Mesendoderm (in vitro differentiated cells): ENCODE data around the gene BATF3.

ENCODE experiments used
- DNase-seq: peaks from one replicate; pipeline ENCODE4 v3.0.0; 2013
- H2AK5ac ChIP-seq: 2 replicates; pipeline ENCODE4 v1.6.1; 2013; ENCODE audit warnings: low read length, inconsistent platforms
- H2BK120ac ChIP-seq: 2 replicates; pipeline ENCODE4 v1.6.1; 2013; ENCODE audit warnings: low read depth, mild to moderate bottlenecking, low read length, moderate library complexity, mixed read lengths
- H2BK15ac ChIP-seq: replicated peaks from 2 replicates; pipeline ENCODE4 v1.6.1; 2013; ENCODE audit warnings: low read depth, mild to moderate bottlenecking, moderate library complexity
- H2BK5ac ChIP-seq: 2 replicates; pipeline ENCODE4 v1.6.1; 2013; ENCODE audit warnings: low read length, inconsistent platforms
- H3K18ac ChIP-seq: 2 replicates; pipeline ENCODE4 v1.6.1; 2013; ENCODE audit warnings: mild to moderate bottlenecking, low read length, mixed read lengths
- H3K23ac ChIP-seq: one replicate; pipeline ENCODE4 v1.6.1; 2013; ENCODE audit warnings: low read length
- H3K27ac ChIP-seq: 2 replicates; pipeline ENCODE4 v1.5.1; 2013; ENCODE audit warnings: low read depth, mild to moderate bottlenecking, inconsistent platforms, low read length, moderate library complexity
- H3K27me3 ChIP-seq: 2 replicates; pipeline ENCODE4 v1.6.1; 2013; ENCODE audit warnings: low read length, control low read depth, mild to moderate bottlenecking, inconsistent platforms; ENCODE audit not compliant: insufficient read depth, poor library complexity
- H3K36me3 ChIP-seq: 2 replicates; pipeline ENCODE4 v1.6.1; 2013; ENCODE audit warnings: low read length, inconsistent platforms; ENCODE audit not compliant: control insufficient read depth, insufficient read depth
- H3K4ac ChIP-seq: one replicate; pipeline ENCODE4 v1.6.1; 2013; ENCODE audit warnings: low read depth, mild to moderate bottlenecking, low read length, moderate library complexity
- H3K4me1 ChIP-seq: 2 replicates; pipeline ENCODE4 v1.6.1; 2013; ENCODE audit warnings: low read depth, low read length, inconsistent platforms; ENCODE audit not compliant: control insufficient read depth
- H3K4me2 ChIP-seq: 2 replicates; pipeline ENCODE4 v1.6.1; 2013; ENCODE audit warnings: low read length
- H3K4me3 ChIP-seq: 2 replicates; pipeline ENCODE4 v1.5.1; 2013; ENCODE audit warnings: mild to moderate bottlenecking, low read length
- H3K56ac ChIP-seq: one replicate; pipeline ENCODE4 v1.6.1; 2013; ENCODE audit warnings: low read length
- H3K79me1 ChIP-seq: 2 replicates; pipeline ENCODE4 v1.6.1; 2013; ENCODE audit warnings: low read length, inconsistent platforms
- H3K79me2 ChIP-seq: 2 replicates; pipeline ENCODE4 v1.6.1; 2013; ENCODE audit warnings: mild to moderate bottlenecking, low read length; ENCODE audit not compliant: control insufficient read depth, insufficient read depth
- H3K9ac ChIP-seq: 2 replicates; pipeline ENCODE4 v1.6.1; 2013; ENCODE audit warnings: low read length, inconsistent platforms
- H4K5ac ChIP-seq: one replicate; pipeline ENCODE4 v1.6.1; 2013; ENCODE audit warnings: low read length
- H4K8ac ChIP-seq: one replicate; pipeline ENCODE4 v1.6.1; 2013; ENCODE audit warnings: low read depth, mild to moderate bottlenecking, control low read depth, low read length, moderate library complexity
- WGBS: extraction: QIAGEN DNeasy Blood & Tissue Kit; methylation state at CpG from one replicate; pipeline ENCODE4 v1.1.7; 2013; ENCODE audit warnings: low lambda C conversion rate, missing lambda C conversion rate; ENCODE audit not compliant: insufficient coverage; ENCODE audit errors: extremely low coverage; 5-methylcytosine and 5-hydroxymethylcytosine counted together

The BATF3 gene

DNA sequence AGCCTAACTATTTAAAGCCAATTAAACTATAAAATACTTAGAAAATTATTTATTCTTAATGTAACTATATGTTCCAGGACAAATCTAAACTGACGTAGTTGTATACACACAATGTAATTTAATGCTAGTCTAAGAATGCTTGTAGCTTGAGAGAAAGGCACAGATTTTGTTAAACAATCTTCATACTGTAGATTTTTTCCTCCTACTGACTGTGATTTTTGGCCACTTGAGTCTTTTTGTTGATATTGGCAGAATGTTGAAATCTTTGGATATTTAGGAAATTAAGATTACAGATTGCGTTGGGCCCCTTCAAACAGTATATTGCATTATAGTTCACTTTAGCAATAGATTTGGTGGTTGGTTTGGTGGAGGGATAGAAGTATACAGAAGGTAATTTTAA lies 50.6 kb downstream of the BATF3 start:
- no CpG with 5 or more reads among the region's 2 CpGs for WGBS
- no peak overlapping the region for H3K56ac ChIP-seq
- H2BK15ac ChIP-seq, result no peak overlapping the region
- no peak overlapping the region for H3K27ac ChIP-seq
- H3K36me3 ChIP-seq, result no peaks in the 10 kb centered on the region
- no peak overlapping the region for H2BK5ac ChIP-seq
- H3K4me2 ChIP-seq, result no peak overlapping the region
- no peak for DNase-seq
- no peak overlapping the region for H4K8ac ChIP-seq
- no peaks in the 10 kb centered on the region for H3K4me1 ChIP-seq
- H2BK120ac ChIP-seq, result no peak overlapping the region
- H3K4me3 ChIP-seq, result no peak overlapping the region
- no peak overlapping the region for H3K18ac ChIP-seq
- H3K27me3 ChIP-seq, result no peaks in the 10 kb centered on the region
- no peak overlapping the region for H2AK5ac ChIP-seq
- no peaks in the 10 kb centered on the region for H3K79me2 ChIP-seq
- no peak overlapping the region for H3K9ac ChIP-seq
- H3K79me1 ChIP-seq, result no peaks in the 10 kb centered on the region
- no peak overlapping the region for H3K23ac ChIP-seq
- no peak overlapping the region for H3K4ac ChIP-seq
- H4K5ac ChIP-seq, result no peak overlapping the region

DNA sequence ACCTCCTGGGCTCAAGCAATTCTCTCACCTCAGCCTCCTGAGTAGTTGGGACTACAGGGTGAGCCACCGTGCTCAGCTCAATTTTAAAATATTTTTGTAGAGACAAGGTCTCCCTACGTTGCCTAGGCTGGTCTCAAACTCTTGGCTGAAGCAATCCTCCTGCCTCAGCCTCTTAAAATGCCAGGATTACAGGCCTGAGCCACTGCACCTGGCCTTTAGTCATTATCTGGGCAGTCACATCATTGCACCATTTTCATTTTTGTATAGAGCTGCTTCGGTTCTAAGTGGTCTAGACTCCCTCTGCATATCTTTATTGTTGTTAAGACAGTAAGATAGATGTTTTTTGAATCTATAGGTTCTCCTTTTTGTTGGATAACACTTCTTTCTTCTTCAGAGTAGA lies 51.2 kb downstream of the BATF3 start:
- Histone ChIP-seq H3K79me1 (no peaks in the 10 kb centered on the region), H3K27ac (no peak overlapping the region), H3K4me2 (no peak overlapping the region), H4K5ac (no peak overlapping the region), H3K27me3 (no peaks in the 10 kb centered on the region), H2BK15ac (no peak overlapping the region), H3K23ac (no peak overlapping the region), H3K18ac (no peak overlapping the region), H3K79me2 (no peaks in the 10 kb centered on the region), H3K4ac (no peak overlapping the region), H2AK5ac (no peak overlapping the region), H2BK120ac (no peak overlapping the region), H3K4me1 (no peaks in the 10 kb centered on the region), H4K8ac (no peak overlapping the region), H3K36me3 (no peaks in the 10 kb centered on the region), H2BK5ac (no peak overlapping the region), H3K9ac (no peak overlapping the region), H3K56ac (no peak overlapping the region), H3K4me3 (no peak overlapping the region)
- no CpG with 5 or more reads among the region's 3 CpGs for WGBS
- DNase-seq, result no peak

DNA sequence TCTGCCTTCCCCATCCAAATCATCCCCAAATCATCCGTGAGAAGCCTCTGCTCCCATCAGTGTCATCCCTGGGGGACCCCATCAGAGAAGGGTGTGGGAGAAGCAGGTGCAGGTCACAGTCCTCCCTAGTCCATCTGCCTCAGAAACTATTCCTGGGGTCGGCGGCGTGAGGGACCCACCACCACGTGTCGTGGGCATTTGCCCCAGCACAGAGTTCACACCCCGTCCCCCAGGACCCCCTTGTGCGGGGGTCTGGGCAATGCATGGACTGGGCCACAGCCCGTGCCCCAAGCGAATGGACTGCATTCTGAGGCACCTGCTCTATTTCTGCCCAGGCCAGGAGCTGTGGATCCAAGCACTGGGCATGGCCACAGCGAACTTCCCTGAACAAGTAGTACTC lies 52.6 kb downstream of the BATF3 start:
- DNase-seq, result no peak
- no peak overlapping the region for H3K23ac ChIP-seq
- no peak overlapping the region for H4K8ac ChIP-seq
- no peaks in the 10 kb centered on the region for H3K79me2 ChIP-seq
- H3K4me2 ChIP-seq, result no peak overlapping the region
- H2BK5ac ChIP-seq, result no peak overlapping the region
- no peak overlapping the region for H2BK15ac ChIP-seq
- no peak overlapping the region for H2BK120ac ChIP-seq
- no peak overlapping the region for H4K5ac ChIP-seq
- H3K9ac ChIP-seq, result no peak overlapping the region
- H3K4ac ChIP-seq, result no peak overlapping the region
- no peaks in the 10 kb centered on the region for H3K4me1 ChIP-seq
- H3K27ac ChIP-seq, result no peak overlapping the region
- no peaks in the 10 kb centered on the region for H3K27me3 ChIP-seq
- no peaks in the 10 kb centered on the region for H3K79me1 ChIP-seq
- no peak overlapping the region for H3K18ac ChIP-seq
- WGBS, result no CpG with 5 or more reads among the region's 11 CpGs
- no peaks in the 10 kb centered on the region for H3K36me3 ChIP-seq
- H2AK5ac ChIP-seq, result no peak overlapping the region
- H3K4me3 ChIP-seq, result no peak overlapping the region
- H3K56ac ChIP-seq, result no peak overlapping the region

DNA sequence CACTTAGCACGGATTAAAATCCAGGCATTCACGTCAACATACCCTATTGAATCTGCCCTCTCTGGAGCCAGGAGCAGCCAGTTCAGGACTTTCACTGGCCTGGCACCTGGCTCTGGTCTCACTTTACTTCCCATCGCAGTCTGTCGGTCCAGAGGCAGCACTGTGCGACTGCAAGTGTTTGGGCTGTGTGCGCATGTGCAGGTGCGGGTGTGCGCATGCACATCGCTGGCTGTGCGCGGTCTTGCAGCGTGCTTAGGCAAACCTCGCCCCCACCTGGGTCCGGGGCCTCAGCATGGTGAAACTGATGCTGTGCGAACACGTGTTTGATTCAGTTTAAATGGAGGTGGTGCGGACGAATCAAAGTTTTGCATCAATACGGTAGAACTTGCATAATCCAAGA lies 53.1 kb downstream of the BATF3 start:
- no peak overlapping the region for H3K18ac ChIP-seq
- H3K79me2 ChIP-seq, result no peaks in the 10 kb centered on the region
- no peak overlapping the region for H3K9ac ChIP-seq
- no peak overlapping the region for H3K56ac ChIP-seq
- DNase-seq, result no peak
- H3K79me1 ChIP-seq, result no peaks in the 10 kb centered on the region
- H2BK120ac ChIP-seq, result no peak overlapping the region
- no peak overlapping the region for H3K4me3 ChIP-seq
- H3K27me3 ChIP-seq, result no peaks in the 10 kb centered on the region
- no peaks in the 10 kb centered on the region for H3K4me1 ChIP-seq
- no peak overlapping the region for H2BK5ac ChIP-seq
- no peak overlapping the region for H3K23ac ChIP-seq
- H2BK15ac ChIP-seq, result no peak overlapping the region
- no peak overlapping the region for H2AK5ac ChIP-seq
- no peak overlapping the region for H3K27ac ChIP-seq
- H3K4ac ChIP-seq, result no peak overlapping the region
- no peak overlapping the region for H4K5ac ChIP-seq
- H3K36me3 ChIP-seq, result no peaks in the 10 kb centered on the region
- H3K4me2 ChIP-seq, result no peak overlapping the region
- no CpG with 5 or more reads among the region's 19 CpGs for WGBS
- H4K8ac ChIP-seq, result no peak overlapping the region

DNA sequence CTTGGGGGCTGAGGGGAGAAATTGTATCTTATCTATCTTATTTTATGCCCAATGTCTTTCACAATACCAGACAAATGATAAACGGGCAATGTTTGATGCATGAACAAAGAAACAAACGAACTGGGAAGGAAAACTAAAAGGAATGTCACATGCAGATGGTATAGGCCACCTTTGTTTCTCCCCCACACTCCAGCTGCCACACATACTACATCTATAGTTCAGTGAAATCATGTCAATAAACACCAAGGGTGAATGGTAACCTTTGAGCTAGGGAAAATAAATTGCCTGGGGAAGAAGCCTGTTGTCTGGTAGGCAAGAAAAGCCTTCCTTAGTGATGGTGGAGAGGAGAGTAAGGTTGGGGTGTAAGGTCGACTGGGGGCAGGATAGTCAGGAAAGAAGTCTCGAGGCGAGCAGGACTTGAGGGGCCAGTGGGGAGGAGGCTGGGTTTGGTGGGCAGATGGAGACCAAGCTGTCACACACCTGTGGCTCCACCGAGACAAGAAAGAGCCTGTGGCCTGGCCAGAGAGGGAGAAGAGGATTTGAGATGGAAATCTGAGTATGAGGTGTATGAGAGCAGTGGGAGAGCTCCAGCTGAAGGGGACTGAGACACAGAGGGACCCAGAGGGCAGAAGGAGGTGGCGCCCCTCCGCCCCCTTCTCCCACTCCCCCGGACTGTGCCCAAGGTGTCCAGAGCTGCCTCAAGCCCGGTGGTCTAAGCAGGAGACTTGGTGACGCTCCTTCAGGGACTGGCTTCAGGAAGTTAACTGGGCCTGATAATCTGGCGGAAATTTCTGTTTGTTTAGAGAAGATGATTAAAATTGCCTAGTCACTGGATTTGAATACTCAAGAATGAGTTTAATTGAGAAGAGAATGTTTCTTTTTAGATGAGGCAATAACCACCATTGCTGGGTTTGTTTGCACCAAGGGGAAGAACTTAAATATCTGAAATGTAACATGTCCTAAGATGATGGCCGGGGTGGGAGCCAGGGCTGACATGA lies 53.8 kb downstream of the BATF3 start:
- no peak overlapping the region for H3K23ac ChIP-seq
- no peak overlapping the region for H2BK120ac ChIP-seq
- no peak overlapping the region for H4K5ac ChIP-seq
- H3K27ac ChIP-seq, result no peak overlapping the region
- DNase-seq, result no peak
- H3K4me3 ChIP-seq, result no peak overlapping the region
- H3K18ac ChIP-seq, result no peak overlapping the region
- H3K79me1 ChIP-seq, result no peaks in the 10 kb centered on the region
- no peak overlapping the region for H4K8ac ChIP-seq
- no peaks in the 10 kb centered on the region for H3K27me3 ChIP-seq
- H3K4ac ChIP-seq, result no peak overlapping the region
- H3K4me1 ChIP-seq, result no peaks in the 10 kb centered on the region
- H2BK15ac ChIP-seq, result no peak overlapping the region
- H3K56ac ChIP-seq, result no peak overlapping the region
- no peak overlapping the region for H2BK5ac ChIP-seq
- H3K36me3 ChIP-seq, result no peaks in the 10 kb centered on the region
- no peak overlapping the region for H3K9ac ChIP-seq
- H3K4me2 ChIP-seq, result no peak overlapping the region
- H3K79me2 ChIP-seq, result no peaks in the 10 kb centered on the region
- WGBS, result no CpG with 5 or more reads among the region's 13 CpGs
- H2AK5ac ChIP-seq, result no peak overlapping the region
